Activated CD8-positive, alpha-beta memory T cell treated with anti-CD3 and anti-CD28 coated beads, Interleukin-2, amount 50 U/mL, for 48 hours (primary cell): Measurements from ENCODE around the gene KRT27.
"Not testable (repeated sequence)": the region's sequence is repeated elsewhere in the genome, so short reads cannot be mapped to it uniquely, and the experiment has no call there.

Experiments used
- DNase-seq: peaks from one replicate; pipeline ENCODE4 v3.0.0-alpha.2; 2020

The KRT27 gene, protein sequence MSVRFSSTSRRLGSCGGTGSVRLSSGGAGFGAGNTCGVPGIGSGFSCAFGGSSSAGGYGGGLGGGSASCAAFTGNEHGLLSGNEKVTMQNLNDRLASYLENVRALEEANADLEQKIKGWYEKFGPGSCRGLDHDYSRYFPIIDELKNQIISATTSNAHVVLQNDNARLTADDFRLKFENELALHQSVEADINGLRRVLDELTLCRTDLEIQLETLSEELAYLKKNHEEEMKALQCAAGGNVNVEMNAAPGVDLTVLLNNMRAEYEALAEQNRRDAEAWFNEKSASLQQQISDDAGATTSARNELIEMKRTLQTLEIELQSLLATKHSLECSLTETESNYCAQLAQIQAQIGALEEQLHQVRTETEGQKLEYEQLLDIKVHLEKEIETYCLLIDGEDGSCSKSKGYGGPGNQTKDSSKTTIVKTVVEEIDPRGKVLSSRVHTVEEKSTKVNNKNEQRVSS

DNA sequence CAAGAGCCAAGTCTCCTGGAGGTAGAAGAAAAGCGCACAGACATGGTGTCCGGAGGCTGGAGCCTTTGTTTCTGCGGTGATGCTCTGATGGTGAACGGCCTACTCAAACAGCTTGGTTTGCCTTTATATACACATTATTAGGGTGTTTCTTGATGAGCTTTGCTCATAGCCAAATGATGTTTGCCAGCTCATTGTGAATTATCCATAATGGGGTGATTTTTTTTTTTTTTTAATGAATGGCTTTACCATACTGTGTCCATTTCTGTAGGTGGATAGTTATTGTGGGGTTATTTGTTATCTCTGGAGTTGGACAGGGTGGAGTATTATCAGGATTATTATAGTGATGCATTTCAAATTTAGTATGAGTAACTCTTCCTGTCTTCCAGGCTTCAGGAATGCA lies at the start of gene KRT27:
Gene KRT27, minus strand, starts transcription at position 101 of the 400 bp plus-strand sequence. Its CDS starts 57 bp downstream, at position 44.
- no peak for DNase-seq

DNA sequence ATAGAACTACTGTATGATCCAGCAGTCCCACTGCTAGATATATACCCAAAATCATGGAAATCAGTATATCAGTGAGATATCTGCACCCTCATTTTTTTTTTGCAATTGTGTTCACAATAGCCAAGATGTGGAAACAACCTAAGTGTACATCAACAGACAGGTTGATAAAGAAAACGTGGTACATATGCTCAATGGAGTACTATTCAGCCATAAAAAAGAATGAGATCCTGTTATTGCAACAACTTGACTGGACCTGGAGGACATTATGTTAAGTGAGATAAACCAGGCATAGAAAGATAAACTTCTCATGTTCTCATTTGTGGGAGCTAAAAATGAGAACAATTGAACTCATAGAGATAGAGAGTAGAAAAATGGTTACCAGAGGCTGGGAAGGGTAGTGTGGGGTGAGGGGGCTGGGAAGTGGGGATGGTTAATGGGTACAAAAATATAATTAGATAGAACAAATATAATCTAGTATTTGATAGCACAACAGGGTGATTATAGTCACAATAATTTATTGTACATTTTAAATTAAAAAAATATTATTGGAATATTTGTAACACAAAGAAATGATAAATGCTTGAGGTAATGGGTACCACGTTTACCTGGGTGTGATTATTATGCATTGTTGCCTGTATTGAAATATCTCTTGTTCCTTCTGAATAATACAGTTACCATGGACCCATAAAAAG lies 47.9 kb upstream of the KRT27 start:
- no peak for DNase-seq

DNA sequence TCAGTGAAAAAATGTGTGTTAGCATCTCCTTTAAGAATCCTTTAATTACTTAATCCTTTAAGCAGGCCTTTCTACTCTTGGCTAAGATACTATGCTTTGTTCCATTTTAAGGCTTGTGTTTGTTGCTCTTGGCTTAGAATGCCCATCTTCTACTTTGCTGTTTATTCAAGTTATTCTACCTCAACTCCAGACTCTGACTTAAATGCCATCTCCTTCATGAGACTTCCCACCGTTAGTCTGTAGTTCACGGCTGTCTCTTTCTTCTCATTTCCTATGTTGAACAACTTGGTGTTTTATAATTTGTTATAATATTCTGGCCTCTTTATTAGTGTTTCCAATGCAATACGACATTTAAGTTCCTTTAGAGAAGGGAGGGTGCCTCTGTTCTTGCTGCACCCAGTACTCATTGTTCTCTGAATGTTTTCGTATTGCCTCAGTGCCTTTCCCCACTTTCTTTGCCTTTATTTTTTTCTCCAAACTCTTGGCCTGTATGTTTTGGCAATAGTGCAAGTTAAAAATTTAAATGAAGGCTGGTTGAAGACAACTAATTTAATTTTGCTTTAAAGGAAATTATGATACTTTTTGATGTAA lies 46.2 kb upstream of the KRT27 start:
- no peak for DNase-seq

DNA sequence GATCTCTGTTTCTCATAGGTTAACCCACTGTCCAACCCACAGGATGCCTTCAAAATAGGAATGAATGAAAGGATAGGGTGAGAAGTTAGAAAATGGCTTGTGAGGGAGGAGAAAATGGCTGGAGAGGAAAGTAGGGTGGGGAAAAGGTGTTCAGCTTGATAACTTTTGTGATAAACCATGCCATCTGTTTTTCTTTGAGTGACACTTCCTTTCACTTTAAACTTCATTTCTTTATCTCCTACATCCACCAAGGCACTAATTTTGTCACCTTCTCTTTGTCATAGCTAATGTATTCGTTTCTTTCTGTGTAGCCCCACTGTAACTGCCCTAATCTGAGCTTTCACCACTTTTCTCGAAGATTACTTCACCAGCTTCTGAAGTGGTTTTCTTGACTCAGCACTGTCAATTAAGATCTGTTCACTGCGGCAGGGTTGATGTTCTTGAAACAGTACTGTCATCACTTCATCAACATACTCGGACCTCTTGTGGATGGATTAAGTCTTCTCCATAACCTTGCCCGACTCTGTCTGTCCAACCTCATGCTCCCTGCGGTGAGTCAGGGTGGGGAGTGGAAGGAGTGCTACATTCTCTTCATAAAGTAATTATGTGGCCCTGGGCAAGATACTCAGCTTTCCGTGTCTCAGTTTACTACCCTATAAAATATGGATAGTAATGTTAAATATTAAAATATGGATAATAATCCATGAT lies 45.5 kb upstream of the KRT27 start:
- DNase-seq: no peak

DNA sequence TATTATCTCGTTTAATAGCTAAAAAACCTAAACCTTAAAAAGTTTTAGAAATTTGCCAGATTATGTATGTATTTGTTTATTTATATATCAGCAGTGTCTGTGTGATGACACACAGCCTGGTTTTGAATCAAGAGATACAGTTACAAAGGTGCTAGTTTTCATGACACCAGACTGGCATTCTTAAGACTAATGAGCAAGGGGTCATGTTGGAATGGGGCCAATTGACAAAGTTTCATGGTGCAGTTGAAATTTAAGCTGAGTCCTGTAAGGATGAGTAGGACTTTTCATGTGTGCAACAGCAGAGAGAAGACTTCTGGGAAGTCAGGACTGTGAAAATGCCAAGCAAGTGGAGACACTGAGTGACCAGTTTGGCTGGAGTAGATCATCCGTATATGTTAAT lies 43.2 kb upstream of the KRT27 start:
- no peak for DNase-seq

DNA sequence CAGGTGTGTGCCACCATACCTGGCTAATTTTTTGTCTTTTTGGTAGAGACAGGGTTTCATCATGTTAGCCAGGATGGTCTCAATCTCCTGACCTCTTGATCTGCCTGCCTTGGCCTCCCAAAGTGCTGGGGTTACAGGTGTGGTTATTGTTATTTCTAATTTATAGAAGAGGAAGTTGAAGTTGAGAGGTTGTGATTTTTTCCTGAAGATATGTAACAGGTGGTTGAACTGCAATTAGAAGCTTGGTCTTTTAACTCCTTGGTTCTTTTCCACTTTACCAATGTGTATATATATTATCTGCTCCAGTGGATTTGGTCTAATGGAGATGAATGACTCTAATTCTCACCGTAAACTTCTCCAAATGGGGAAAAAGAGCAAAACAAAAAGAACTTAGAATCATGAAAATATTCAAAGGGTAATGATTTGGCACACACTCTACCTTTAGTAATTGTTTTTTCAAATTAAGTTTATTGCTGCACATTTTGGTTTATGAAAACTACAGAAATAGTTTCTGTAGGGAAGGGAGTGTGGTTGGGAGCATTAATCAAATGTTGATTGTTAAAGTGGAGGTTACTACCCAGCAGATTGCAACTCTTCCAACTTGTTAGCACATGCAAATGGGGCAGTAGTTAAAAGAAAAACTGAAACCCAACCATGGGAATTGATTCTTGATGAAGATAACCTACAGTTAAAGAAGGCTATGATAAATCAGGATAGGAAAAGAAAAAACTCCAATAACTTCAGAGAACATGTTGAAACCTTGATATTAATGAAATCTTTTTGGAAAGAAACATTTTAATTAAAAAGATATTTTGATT lies 41.9 kb upstream of the KRT27 start:
- DNase-seq: no peak

DNA sequence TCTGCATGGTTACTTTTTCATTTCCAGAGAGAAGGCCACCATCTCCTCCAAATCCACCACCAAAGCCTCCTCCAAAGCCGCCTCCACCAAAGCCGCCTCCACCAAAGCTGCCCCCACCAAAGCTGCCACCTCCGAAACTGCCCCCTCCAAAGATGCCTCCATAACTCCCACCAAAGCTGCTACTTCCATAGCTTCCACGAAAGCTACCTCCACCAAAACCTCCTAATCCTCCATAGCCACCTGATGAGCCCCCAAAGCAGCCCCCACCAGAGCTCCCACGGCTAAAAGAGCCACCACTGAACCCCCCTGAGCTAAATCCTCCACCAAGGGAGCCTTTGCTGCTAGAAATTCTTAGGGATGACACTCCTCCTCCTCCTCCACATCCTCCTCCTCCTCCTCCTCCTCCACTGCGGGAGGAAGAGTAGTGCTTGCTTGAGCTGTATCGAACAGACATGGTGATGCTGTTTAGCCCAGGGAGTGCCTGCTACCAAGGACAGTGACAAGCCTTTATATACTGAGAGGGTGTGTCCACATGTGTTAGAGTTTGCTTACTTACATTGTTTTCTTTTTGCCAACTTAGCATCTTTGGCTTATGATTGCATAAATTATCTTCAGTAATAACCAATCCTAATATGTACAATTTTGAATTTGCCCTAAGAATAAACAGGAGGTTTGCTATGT lies 39.9 kb upstream of the KRT27 start, which contains the start of gene KRT10:
Gene KRT10, minus strand, starts transcription at position 483 of the 681 bp plus-strand sequence. Its CDS starts 29 bp downstream, at position 454.
- DNase-seq: no peak

DNA sequence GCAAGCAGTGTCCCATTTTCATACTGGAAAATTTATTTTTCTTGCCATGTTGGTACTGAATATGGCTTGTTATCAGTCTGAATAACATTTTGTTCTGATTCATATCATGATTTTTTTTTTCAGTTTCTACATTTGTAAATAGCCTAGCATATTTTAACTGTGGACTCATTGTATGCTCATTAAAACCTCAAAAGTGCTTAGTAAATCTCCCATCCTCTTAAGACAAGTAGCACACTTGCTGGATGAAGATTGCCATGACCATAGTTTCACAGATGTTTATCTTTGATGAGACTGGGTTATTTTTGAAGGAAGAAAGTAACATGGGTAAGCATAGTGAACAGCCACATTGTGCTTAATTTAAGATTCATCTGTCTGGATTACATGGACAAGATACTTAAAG lies 39.2 kb upstream of the KRT27 start:
- no peak for DNase-seq

DNA sequence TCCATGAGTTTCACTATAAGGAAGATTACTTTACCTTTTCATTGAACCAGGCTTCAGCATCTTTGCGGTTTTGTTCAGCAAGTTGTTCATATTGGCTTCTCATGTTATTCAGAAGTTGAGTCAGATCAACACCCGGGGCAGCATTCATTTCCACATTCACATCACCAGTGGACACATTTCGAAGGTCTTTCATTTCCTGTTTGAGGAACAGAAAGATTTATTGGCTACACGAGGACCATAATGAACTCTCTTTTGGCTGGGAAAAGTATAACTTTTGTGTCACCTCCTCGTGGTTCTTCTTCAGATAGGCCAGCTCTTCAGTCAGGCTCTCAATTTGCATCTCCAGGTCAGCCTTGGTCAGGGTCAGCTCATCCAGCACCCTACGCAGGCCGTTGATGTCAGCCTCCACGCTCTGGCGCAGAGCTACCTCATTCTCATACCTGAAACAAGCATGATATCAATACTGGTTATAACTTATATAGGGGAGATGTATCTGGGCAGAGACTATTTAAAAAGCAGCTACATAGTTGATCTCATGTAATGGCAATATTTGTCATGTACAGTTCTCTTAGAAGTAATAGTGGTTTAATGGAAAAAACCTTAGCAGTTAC lies 38.0 kb upstream of the KRT27 start:
- DNase-seq: no peak

DNA sequence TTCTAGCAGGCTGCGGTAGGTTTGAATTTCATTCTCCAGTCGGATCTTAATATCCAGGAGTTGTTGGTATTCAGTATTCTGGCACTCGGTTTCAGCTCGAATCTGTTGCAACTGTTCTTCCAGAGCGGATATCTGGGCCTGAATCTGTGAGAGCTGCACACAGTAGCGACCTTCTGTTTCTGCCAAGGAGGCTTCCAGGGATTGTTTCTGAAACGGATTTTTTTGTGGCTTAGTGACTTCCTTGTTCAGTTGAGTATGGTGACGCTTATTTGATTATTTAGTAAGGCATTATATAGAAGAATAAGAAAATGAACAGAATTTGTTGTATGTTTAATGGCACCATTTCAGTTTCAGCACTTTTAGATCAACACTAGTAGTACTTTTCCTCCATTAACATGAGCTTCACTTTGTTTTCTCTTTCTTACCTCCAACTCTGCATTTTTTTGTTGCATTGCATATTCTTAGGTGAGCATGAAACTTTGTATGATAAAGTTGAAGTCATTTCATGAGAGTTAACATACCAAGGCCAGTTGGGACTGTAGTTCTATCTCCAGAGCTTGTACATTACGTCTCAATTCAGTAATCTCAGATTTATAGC lies 37.3 kb upstream of the KRT27 start:
- no peak for DNase-seq

DNA sequence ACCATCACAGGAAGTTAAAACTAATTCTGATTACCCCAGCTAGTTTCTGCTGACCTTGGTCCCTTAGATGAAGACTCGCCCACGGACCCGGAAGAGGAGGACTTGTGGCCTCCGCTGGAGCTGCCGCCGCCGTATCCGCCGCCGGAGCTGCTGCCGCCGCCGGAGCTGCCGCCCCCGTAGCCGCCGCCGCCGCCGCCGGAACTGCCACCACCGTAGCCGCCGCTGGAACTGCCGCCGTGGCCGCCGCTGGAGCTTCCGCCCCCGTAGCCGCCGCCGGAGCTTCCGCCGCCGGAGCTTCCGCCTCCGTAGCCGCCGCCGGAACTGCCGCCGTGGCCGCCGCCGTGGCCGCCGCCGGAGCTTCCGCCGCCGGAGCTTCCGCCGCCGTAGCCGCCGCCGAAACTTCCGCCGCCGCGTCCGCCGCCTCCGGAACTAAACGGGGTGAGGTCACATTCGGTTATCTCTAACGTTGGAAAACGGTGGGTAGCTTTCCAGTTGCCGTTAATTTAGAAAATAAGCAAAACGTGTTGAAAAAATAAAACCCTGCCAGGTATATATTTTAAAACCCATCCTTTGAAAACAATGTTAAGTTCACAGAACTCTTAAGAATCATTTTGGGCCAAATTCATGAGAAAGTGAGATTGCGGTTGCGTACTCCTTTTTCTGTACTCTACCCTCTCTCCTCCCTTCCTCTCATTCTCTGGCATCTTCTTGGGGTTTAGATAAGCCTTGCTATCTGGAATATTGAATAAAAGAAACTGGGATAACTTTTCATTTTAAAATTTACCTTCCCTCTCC lies 36.6 kb upstream of the KRT27 start:
- DNase-seq: peak; percentile 94

DNA sequence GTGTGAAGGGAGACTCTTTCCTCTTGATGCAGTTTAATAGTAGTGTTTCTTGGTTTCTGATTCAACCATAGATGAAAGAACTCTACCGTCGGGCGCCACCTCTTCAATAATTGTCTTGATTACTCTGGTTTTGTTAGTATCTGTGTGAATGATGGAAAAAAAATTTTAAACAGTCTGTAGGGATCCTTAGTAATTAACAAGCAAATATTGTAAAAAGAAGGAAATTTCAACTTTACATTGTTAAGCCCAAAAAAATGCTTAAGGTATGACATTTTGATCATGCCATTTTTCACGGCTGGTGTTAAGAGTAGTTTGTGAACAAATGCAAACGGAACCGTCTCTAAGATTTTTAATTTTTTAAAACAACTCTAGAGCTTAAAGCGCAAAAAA lies 36.0 kb upstream of the KRT27 start:
- no peak for DNase-seq

DNA sequence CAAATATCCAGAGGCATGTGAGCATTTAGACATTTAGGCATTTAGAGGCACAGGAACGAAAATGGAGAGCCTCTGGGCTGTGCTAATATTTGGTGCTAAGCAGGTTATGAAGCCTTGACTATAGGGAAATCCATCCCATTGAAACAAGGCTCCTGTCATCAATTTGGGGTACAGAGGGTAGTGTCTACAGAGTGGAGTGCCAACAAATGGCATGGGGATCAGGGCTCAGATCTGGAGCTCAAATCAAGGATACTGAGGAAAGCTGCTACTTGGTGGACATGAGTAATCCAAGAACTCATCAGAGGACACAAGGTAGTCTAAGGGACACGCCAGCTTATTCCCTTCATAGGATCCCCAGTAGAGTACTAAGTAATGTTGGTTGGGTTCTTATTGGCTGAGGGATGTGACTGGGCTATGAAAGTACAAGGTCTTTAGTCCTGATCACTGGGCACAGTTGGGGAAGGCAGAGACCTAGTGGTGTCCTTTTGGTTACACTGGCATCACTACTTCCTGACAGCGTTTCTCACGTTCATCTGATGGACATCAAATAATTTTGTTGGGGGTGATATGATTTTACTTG lies 34.8 kb upstream of the KRT27 start:
- DNase-seq: no peak

DNA sequence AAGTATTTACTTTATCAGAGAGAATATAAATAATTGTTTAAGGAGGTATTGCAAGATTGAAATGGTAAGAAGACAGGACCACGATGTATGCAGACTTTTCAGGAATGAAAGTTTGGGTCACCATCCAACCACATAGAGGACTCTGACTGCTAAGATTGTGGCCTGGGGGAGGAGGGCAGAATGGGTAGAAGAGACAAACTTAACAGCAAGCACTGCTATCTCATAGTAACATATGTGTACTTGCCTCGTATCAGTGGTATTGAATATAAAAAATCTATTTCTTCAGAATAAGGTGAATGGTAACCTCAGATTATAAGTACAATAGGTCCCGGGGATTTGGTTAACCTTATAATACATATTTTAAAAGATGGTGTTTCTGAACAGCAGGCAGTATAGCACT lies 34.2 kb upstream of the KRT27 start:
- DNase-seq: no peak

DNA sequence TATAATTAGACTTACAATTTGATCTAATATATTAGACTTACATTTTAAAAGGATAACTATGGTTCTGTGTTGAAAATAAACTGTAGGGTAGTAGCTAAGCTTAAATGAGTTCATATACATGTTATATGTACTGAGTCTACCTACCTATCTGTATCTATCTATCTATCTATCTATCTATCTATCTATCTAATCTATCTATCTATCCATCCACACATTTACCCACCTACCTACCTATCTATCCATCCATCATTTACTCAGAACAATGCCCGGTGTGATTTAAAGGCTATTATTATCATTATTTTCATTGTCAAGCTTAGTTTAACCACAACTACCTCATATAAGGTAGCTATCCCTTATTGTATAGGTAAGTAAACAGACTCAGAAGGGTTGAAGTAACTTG lies 33.0 kb upstream of the KRT27 start:
- DNase-seq: no peak

DNA sequence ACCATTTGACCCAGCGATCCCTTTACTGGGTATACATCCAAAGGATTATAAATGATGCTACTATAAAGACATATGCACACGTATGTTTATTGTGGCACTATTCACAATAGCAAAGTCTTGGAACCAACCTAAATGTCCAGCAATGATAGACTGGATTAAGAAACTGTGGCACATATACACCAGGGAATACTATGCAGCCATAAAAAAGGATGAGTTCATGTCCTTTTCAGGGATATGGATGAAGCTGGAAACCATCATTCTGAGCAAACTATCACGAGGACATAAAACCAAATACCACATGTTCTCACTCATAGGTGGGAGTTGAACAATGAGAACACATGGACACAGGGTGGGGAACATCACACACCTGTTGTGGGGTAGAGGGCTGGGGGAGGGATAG lies 32.3 kb upstream of the KRT27 start:
- not testable (repeated sequence) for DNase-seq

DNA sequence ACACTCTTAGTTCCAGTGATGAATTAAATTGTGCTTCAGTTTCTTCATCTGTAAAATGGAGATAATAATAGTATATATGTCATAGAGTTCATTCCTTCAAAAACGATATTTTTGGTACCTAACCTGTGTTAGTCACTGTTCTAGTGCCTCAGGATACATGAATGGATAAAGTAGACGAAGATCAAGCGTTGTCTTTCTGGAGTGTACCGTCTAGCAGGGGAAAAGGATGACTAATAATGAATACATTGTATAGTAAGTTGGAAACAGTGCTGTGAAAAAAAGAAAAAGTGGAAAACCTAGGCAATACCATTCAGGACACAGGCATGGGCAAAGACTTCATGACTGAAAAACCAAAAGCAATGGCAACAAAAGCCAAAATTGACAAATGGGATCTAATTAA lies 31.5 kb upstream of the KRT27 start:
- no peak for DNase-seq

DNA sequence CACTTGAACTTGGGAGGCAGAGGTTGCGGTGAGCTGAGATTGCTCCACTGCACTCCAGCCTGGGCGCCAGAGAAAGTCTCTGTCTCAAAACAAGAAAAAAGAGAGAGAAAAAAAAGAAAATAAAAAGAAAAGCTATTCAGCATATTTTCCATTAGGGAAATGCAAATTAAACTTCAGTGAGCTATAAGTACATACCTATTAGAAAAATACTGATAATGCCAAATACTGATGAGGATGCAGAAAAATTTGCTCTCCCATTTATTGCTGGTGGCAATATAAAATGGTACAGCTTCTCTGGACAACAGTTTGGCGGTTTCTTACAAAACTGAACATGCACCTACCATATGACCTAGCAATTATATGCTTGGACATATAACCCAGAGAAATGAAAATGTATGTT lies 30.3 kb upstream of the KRT27 start:
- no peak for DNase-seq

DNA sequence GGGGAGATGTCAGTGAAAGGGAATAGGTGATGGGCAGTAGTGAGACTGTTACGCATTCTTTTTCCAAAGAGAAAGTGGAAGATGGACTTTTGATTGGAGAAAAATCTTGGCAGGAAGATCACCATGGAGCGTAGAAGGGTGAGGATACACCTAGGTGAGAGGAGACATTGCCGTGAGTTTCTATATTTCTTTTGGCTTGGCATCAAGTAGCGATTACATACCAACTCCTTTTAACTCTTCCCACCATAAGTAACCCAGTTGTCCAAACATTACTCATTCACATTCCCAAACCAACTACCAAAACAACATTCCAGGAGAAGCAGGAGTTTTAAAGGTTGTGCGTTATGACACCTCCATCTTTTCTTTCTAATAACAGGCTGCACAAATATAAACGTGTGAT lies 28.1 kb upstream of the KRT27 start:
- no peak for DNase-seq
